Muscle layer of colon (tissue), 2 donors: Measurements from ENCODE around the gene HIRIP3.

Experiments
- H3K27ac ChIP-seq: one replicate; pipeline ENCODE4 v1.7.0; 2013; ENCODE audit warnings: low read depth, mild to moderate bottlenecking, low read length, moderate library complexity
- H3K27me3 ChIP-seq, 2 donors: one replicate each; pipeline ENCODE4 v1.7.0; 2013; ENCODE audit warnings: low read length in 2 of 2, mild to moderate bottlenecking in 2 of 2; ENCODE audit not compliant: insufficient read depth in 2 of 2, control insufficient read depth in 1 of 2
- H3K36me3 ChIP-seq: one replicate; pipeline ENCODE4 v1.7.0; 2013; ENCODE audit warnings: mild to moderate bottlenecking, low read length; ENCODE audit not compliant: insufficient read depth
- H3K4me1 ChIP-seq: one replicate; pipeline ENCODE4 v1.7.0; 2013; ENCODE audit warnings: mild to moderate bottlenecking, low read length; ENCODE audit not compliant: insufficient read depth
- H3K4me3 ChIP-seq, 2 donors: one replicate each; pipeline ENCODE4 v1.7.0; 2013; ENCODE audit warnings: low read length in 2 of 2, low read depth in 1 of 2, mild to moderate bottlenecking in 1 of 2, moderate library complexity in 1 of 2
- H3K9ac ChIP-seq: one replicate; pipeline ENCODE4 v1.7.0; 2013; ENCODE audit warnings: low read length
- H3K9me3 ChIP-seq: one replicate; pipeline ENCODE4 v1.7.0; 2013; ENCODE audit warnings: mild to moderate bottlenecking, low read length
- donor health status: abdominal sarcoma.
- donor health status: Adenocarcinoma of cecum.

Gene HIRIP3

GRCh38 chr16:29986931-29987330, 8.5 kb downstream of the HIRIP3 start:
- H3K4me1 ChIP-seq: no peaks in the 10 kb centered on the region

GRCh38 chr16:29986231-29986630, 9.2 kb downstream of the HIRIP3 start:
- no peaks in the 10 kb centered on the region for H3K27me3 ChIP-seq
- H3K4me3 ChIP-seq: no peak overlapping the region
- H3K27ac ChIP-seq: no peak overlapping the region
- peaks cover 84% of the 10 kb centered on the region for H3K36me3 ChIP-seq
- no peaks in the 10 kb centered on the region for H3K9me3 ChIP-seq
- no peak overlapping the region for H3K9ac ChIP-seq
- no peaks in the 10 kb centered on the region for H3K4me1 ChIP-seq

More at GRCh38 chr16:29986931-29987330, 8.5 kb downstream of the HIRIP3 start:
- H3K9me3 ChIP-seq: no peaks in the 10 kb centered on the region
- peaks cover 82% of the 10 kb centered on the region for H3K36me3 ChIP-seq
- no peak overlapping the region for H3K4me3 ChIP-seq
- H3K27ac ChIP-seq: no peak overlapping the region
- H3K9ac ChIP-seq: no peak overlapping the region
- H3K27me3 ChIP-seq: no peaks in the 10 kb centered on the region

GRCh38 chr16:29985271-29985811, 10.1 kb downstream of the HIRIP3 start:
- no peak overlapping the region for H3K27ac ChIP-seq
- no peak overlapping the region for H3K9ac ChIP-seq

GRCh38 chr16:29984764-29985147, 10.7 kb downstream of the HIRIP3 start:
- no peaks in the 10 kb centered on the region for H3K27me3 ChIP-seq
- H3K9ac ChIP-seq: no peak overlapping the region
- no peaks in the 10 kb centered on the region for H3K4me1 ChIP-seq
- peaks cover 91% of the 10 kb centered on the region for H3K36me3 ChIP-seq
- H3K4me3 ChIP-seq: no peak overlapping the region
- H3K27ac ChIP-seq: no peak overlapping the region
- H3K9me3 ChIP-seq: no peaks in the 10 kb centered on the region

More at GRCh38 chr16:29985271-29985811, 10.1 kb downstream of the HIRIP3 start:
- H3K27me3 ChIP-seq: no peaks in the 10 kb centered on the region
- H3K4me3 ChIP-seq: no peak overlapping the region
- H3K4me1 ChIP-seq: no peaks in the 10 kb centered on the region
- H3K36me3 ChIP-seq: peaks cover 86% of the 10 kb centered on the region
- no peaks in the 10 kb centered on the region for H3K9me3 ChIP-seq

GRCh38 chr16:29984137-29984763, 11.2 kb downstream of the HIRIP3 start:
- Histone ChIP-seq H3K9me3 (no peaks in the 10 kb centered on the region), H3K4me3 (no peak overlapping the region), H3K27me3 (no peaks in the 10 kb centered on the region), H3K4me1 (no peaks in the 10 kb centered on the region), H3K27ac (no peak overlapping the region), H3K36me3 (peaks cover 91% of the 10 kb centered on the region), H3K9ac (no peak overlapping the region)

GRCh38 chr16:29983420-29984136, 11.8 kb downstream of the HIRIP3 start:
- peaks cover 92% of the 10 kb centered on the region for H3K36me3 ChIP-seq
- H3K9ac ChIP-seq: no peak overlapping the region
- H3K27ac ChIP-seq: no peak overlapping the region

GRCh38 chr16:29982560-29983419, 12.6 kb downstream of the HIRIP3 start:
- no peaks in the 10 kb centered on the region for H3K27me3 ChIP-seq
- no peak overlapping the region for H3K9ac ChIP-seq
- no peaks in the 10 kb centered on the region for H3K4me1 ChIP-seq
- H3K9me3 ChIP-seq: no peaks in the 10 kb centered on the region
- H3K27ac ChIP-seq: no peak overlapping the region
- no peak overlapping the region for H3K4me3 ChIP-seq
- H3K36me3 ChIP-seq: peaks cover 92% of the 10 kb centered on the region

More at GRCh38 chr16:29983420-29984136, 11.8 kb downstream of the HIRIP3 start:
- Histone ChIP-seq H3K4me3 (no peak overlapping the region), H3K4me1 (no peaks in the 10 kb centered on the region), H3K27me3 (no peaks in the 10 kb centered on the region), H3K9me3 (no peaks in the 10 kb centered on the region)

- peaks cover 27% of the 10 kb centered on the region for H3K4me1 ChIP-seq
- peaks cover 63% of the 10 kb centered on the region for H3K36me3 ChIP-seq
- H3K9ac ChIP-seq: no peak overlapping the region
- H3K27ac ChIP-seq: no peak overlapping the region
- no peak overlapping the region for H3K4me3 ChIP-seq
- no peaks in the 10 kb centered on the region for H3K27me3 ChIP-seq
- no peaks in the 10 kb centered on the region for H3K9me3 ChIP-seq
Measured at GRCh38 chr16:29978564-29979270, 16.7 kb downstream of the HIRIP3 start.

GRCh38 chr16:29978081-29978480, 17.3 kb downstream of the HIRIP3 start:
- no peaks in the 10 kb centered on the region for H3K27me3 ChIP-seq
- H3K9me3 ChIP-seq: no peaks in the 10 kb centered on the region
- H3K27ac ChIP-seq: no peak overlapping the region
- H3K36me3 ChIP-seq: peaks cover 57% of the 10 kb centered on the region
- no peak overlapping the region for H3K4me3 ChIP-seq
- H3K9ac ChIP-seq: no peak overlapping the region
- peaks cover 27% of the 10 kb centered on the region for H3K4me1 ChIP-seq

- H3K36me3 ChIP-seq: peaks cover 54% of the 10 kb centered on the region
- peak overlapping the region; percentile 7 for H3K27ac ChIP-seq
- no peaks in the 10 kb centered on the region for H3K9me3 ChIP-seq
- H3K4me1 ChIP-seq: peaks cover 27% of the 10 kb centered on the region
- H3K4me3 ChIP-seq: peak overlapping the region in 1 of 2 donors; percentile 97
- H3K9ac ChIP-seq: no peak overlapping the region
- H3K27me3 ChIP-seq: no peaks in the 10 kb centered on the region
Measured at GRCh38 chr16:29977063-29977825, 18.2 kb downstream of the HIRIP3 start.
